Activated CD8-positive, alpha-beta memory T cell treated with anti-CD3 and anti-CD28 coated beads, Interleukin-2, amount 50 U/mL, for 24 hours (primary cell): ENCODE measurements around the gene GCFC2.

Source experiments
- DNase-seq: peaks from one replicate; pipeline ENCODE4 v3.0.0-alpha.2; 2020; ENCODE audit errors: extremely low read depth

The GCFC2 gene

DNA sequence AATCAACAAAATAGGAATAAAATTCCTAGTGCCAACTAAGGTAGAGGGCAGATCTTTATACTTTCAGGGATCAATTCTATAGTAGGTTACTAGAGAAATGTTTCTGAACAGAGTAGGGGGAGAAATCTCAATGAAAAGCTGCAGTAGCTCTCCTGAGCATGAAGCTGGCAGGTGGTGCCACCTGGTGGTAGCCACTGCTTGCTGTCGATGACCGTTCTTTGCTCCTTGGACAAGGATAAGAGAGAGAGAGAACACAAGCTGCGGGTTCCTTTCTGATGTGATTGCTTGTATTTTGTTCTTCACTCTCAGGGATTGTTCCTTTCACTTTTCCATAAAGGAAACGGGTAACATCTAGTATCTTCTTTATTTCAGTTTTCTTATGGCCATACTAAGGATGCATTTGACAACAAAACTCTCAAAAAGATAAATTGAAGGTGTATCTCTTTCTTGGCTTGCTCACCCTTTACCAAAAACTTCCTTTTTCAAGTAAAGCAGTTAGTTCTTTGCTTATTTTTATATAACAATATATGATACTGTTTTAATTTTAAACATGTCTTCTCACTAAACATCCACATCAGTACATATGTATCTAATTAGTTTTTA, 82.7 kb downstream of the GCFC2 start:
- DNase-seq, result peak; percentile 35

DNA sequence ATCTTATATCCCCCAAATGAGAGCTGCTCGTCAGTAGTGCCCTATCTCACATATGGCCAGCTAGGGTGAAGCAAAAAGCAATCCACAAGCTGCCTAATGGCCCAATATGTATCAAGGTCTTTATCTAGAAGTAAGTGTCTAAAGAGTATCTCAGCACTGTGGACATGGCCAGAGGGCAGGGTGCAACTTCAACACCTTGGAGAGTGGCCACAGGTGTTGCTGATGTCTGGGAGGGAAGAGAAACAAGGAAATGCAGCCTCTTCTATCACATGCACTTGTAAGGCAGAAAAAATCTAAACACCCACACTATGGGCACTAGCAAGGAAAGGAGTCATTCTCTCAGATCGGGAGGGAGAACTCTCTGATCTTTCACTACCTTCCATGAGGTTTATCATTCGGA, 87.8 kb downstream of the GCFC2 start:
- DNase-seq, result no peak

DNA sequence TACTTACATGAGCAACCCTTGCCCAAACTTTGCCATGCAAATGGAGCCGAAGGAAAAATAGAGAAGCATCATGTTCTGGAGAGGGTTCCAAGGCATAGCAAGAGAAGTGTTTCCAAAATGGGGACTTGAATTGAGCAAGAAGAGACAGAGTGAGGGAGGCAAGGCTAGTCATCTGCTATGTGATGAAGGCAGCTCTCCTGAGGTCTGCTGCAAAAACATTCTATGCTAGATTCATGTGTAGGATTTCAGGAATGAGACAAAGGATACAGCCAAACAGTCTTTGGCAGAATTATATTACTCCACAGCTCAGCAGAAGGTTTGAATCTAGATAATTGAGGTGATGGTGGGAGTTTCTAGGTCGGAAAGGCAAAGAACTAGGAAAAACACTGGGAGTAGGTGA, 88.2 kb downstream of the GCFC2 start:
- DNase-seq, result no peak

DNA sequence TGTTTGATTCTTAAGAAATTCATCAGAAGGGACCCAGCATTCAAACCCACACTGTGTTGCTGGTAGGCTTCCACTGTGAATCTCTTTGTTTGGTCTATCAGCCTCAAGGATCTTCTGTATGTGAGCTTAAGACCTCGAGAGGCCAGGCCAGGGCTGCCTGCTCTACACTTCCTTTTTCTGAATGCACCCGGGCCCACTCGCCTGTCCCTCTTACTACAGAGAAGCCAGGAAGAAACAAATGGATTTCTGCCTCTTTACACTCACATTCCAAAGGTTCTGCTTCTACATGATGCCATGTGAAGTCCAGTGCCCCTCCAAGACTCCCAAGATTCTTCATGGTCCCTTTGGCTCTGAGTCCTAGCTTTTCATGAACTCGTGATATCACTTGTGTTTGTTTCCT, 89.5 kb downstream of the GCFC2 start:
- no peak for DNase-seq

DNA sequence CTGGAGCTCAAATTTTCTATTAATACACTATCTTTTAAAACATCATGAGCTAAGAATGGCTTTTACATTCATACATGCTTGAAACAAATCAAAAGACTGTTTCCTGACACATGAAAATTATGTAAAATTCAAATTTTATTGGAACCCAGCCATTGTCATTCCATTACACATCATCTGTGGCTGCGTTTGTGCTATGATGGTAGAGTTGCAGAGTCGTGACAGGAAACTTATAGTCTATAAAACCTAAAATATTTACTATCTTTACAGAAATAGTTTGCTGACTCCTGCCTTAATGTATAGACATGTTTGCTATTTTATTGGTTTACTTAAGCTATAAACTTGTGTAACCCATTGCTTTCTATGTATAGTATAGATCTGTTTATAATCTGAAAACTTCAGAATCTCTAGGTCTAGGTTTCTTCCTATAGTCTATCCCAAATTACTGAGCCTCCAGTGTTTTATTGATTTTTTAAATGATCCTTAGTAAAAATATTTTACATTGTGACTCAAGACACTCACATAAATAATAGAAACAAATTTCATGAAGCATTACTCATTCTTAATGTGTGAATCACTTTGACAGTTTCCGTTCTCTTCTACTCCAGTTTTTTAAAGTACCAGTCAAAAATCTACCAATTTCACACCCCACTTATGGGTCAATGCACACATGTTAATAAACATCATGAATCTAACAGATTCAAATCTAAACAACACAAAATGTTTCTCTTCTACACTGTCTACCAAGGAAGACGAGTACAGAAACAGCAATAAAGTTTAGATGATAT, 90.6 kb downstream of the GCFC2 start:
- no peak for DNase-seq

DNA sequence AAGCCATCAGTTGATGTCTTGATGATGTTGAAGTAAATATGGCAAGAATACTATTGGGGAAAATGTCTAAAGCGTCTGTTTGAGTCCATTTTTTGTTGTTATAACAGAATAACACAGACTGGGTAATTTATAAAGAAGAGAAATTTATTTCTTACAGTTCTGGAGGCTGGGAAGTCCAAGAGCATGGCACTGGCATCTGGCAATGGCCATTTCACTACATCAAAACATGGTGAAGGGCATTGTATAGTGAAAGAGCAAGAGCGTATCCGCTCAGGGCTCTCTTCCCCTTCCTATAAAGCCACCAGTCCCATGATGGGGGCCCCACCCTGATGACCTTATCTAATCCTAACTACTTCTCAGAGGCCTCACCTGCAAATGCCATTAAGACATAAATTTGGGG, 93.8 kb downstream of the GCFC2 start:
- no peak for DNase-seq

DNA sequence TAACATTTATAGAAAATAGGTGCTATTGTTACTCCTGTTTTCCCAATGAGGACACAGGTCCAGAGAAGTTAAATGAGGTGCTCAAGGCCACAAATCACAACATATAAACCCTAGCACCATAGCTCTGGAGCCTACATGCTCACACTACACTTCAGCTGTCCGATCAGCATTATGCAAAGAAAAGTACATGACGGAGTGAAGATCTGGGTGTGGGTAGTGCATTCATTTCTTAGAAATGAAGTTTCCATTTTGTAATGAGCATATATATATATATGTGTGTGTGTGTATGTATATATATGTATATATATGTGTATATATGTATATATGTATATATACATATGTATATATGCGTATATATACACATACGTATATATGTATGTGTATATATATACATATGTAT, 94.3 kb downstream of the GCFC2 start:
- DNase-seq, result no peak

DNA sequence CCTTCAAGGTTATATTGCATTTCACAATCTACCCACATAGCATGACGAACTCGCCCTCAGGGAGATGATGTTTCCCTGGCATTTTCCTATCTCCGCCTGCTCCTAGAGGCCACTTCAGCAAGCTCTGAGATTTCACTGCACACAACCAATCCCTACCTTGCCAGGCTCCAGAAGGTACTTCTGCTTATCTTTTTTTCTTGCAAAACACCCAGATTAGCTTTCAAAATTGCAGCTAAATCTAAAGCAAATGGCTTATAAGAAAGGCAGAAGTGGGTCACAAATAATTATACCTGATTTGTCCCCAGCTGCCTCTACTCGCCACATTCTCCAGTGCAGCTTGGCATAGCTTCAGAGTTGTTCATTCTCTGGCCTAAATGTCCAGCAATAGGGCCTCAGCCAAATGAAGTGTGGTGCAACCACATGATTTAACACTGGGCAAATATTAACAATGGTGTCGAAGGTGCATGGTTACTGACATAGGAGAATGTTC, 96.5 kb downstream of the GCFC2 start:
- no peak for DNase-seq

DNA sequence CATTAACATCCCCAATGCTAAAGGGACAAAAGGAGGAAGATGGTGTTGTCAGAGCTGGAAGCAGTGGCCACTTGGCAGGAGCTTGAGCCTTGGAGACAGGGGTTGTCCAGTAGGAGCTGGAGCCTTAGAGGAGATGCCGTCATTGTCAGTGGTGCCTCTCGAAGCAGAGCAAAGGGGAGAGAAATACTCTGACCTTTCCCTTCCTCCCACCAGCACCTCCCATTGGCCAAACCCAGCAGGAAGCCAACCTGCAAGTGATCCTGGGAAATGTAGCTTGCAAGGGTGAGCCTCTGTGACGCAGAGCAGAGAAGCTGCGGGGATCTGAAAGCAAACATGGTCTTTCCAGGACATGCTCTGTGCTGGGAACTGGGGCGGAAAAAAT, 97.9 kb downstream of the GCFC2 start:
- no peak for DNase-seq
